Coronary artery (tissue), 2 donors: Measurements from ENCODE around the gene TTC7B.
A peak's percentile ranks its signal among the peaks of the same experiment; 100 is the strongest.

Source experiments
- DNase-seq: peaks from one replicate; pipeline ENCODE4 v3.0.0-alpha.2; 2017; ENCODE audit warnings: low spot score
- H3K27ac ChIP-seq, 2 donors: fragments of 200-600 bp; sonication (generic); one replicate each; pipeline ENCODE4 v1.5.1; 2016 to 2019
- H3K4me3 ChIP-seq: fragments of 200-600 bp; sonication (generic); 2 replicates; pipeline ENCODE4 v1.5.1; 2016; ENCODE audit warnings: mild to moderate bottlenecking, moderate library complexity
- CTCF ChIP-seq: fragments of 200-600 bp; sonication (generic); IDR thresholded peaks from one replicate; pipeline ENCODE4 v1.5.1; 2019; ENCODE audit warnings: antibody characterized with exemption

Gene TTC7B

GRCh38 chr14:90676912-90677311 is 139.3 kb downstream of the TTC7B start:
- H3K4me3 ChIP-seq: no peak overlapping the region

GRCh38 chr14:90676356-90676755 is 139.9 kb downstream of the TTC7B start:
- H3K4me3 ChIP-seq: no peak overlapping the region
- H3K27ac ChIP-seq: peak overlapping the region; percentile 71 to 75
- no peak for TF ChIP-seq CTCF
- no peak for DNase-seq

More at GRCh38 chr14:90676912-90677311, 139.3 kb downstream of the TTC7B start:
- DNase-seq: no peak
- no peak for TF ChIP-seq CTCF
- peak overlapping the region; percentile 71 to 75 for H3K27ac ChIP-seq

GRCh38 chr14:90675399-90675798 is 140.8 kb downstream of the TTC7B start:
- TF ChIP-seq CTCF: no peak
- peak overlapping the region; percentile 19 for H3K4me3 ChIP-seq
- H3K27ac ChIP-seq: peak overlapping the region; percentile 84 to 94
- peak; percentile 85 for DNase-seq

- no peak for DNase-seq
- Histone ChIP-seq H3K4me3 (no peak overlapping the region), H3K27ac (peak overlapping the region; percentile 84 to 94)
- TF ChIP-seq CTCF: no peak
Observed at GRCh38 chr14:90674716-90675115, 141.5 kb downstream of the TTC7B start.

GRCh38 chr14:90674043-90674670 is 142.1 kb downstream of the TTC7B start:
- Histone ChIP-seq H3K27ac (peak overlapping the region; percentile 84 to 94), H3K4me3 (no peak overlapping the region)
- no peak for TF ChIP-seq CTCF
- no peak for DNase-seq

- TF ChIP-seq CTCF: no peak
- no peak for DNase-seq
- peak overlapping the region; percentile 19 to 41 for H3K27ac ChIP-seq
- H3K4me3 ChIP-seq: no peak overlapping the region
Observed at GRCh38 chr14:90671382-90672234, 144.6 kb downstream of the TTC7B start.
